Neuron (in vitro differentiated cells): ENCODE data around the gene RAB1A.

Experiments
- H2AFZ ChIP-seq: one replicate; pipeline ENCODE4 v1.6.1; 2013; ENCODE audit warnings: low read depth, mild to moderate bottlenecking, inconsistent platforms, low read length, moderate library complexity
- H3K27me3 ChIP-seq: one replicate; pipeline ENCODE4 v1.6.1; 2013; ENCODE audit warnings: low read length; ENCODE audit not compliant: insufficient read depth
- H3K36me3 ChIP-seq: one replicate; pipeline ENCODE4 v1.6.1; 2013; ENCODE audit warnings: low read length; ENCODE audit not compliant: insufficient read depth
- H3K4me1 ChIP-seq: one replicate; pipeline ENCODE4 v1.6.1; 2013; ENCODE audit warnings: low read length; ENCODE audit not compliant: insufficient read depth
- H3K4me3 ChIP-seq: 2 replicates; pipeline ENCODE4 v1.5.1; 2013; ENCODE audit warnings: mild to moderate bottlenecking, low read length, moderate library complexity
- H3K9me3 ChIP-seq: one replicate; pipeline ENCODE4 v1.6.1; 2013; ENCODE audit warnings: low read length

The RAB1A gene

GRCh38 chr2:65043001-65043400, 86.9 kb downstream of the RAB1A start:
- Histone ChIP-seq H3K36me3 (no peaks in the 10 kb centered on the region), H3K27me3 (no peaks in the 10 kb centered on the region), H2AFZ (no peak overlapping the region), H3K4me1 (peaks cover 8% of the 10 kb centered on the region), H3K4me3 (no peak overlapping the region), H3K9me3 (peaks cover 5% of the 10 kb centered on the region)

DNA sequence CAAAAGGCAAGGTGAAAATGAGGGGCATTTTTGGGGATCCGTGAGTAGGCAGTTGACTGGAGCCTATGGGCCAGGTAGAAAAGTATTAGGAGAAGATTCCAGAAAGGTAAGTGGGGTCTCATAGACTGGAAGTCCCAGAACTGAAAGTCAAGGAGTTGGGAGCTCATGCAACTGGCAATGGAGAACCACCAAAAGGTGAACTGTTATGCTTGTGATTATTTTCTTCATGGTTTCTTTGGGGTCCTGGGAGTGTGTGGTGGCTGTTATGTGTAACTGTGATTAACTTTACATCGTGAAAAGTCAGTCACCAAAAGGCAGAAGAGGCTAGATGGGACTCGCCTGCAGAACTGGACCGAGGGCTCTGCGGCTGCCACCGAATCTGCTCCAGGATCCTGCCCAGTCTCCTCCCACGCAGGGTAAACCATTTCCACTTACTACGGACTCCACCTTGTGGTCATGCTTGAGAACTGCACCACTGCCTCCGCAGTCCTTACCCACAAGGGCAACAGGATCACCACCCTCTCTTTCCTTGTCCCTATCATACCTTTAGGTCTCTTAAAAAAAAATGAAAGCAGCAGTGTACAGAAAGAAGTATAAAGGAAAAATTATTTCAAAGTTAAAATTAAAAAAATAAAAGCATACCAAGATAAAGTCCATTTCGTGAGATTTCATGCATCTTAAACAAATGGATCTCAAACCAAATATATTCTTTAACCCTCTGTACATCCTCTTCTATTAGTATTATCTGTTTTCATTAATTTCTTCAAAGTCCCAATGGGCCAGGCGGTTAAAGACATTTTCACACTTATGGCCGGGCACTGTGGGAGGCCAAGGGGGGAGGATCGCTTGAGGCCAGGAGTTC, 89.3 kb downstream of the RAB1A start:
- Histone ChIP-seq H3K4me1 (peaks cover 4% of the 10 kb centered on the region), H3K9me3 (peaks cover 2% of the 10 kb centered on the region), H2AFZ (no peak overlapping the region), H3K27me3 (no peaks in the 10 kb centered on the region), H3K4me3 (no peak overlapping the region), H3K36me3 (no peaks in the 10 kb centered on the region)

- Histone ChIP-seq H3K36me3 (no peaks in the 10 kb centered on the region), H3K27me3 (no peaks in the 10 kb centered on the region), H3K9me3 (no peaks in the 10 kb centered on the region), H3K4me1 (no peaks in the 10 kb centered on the region), H2AFZ (no peak overlapping the region), H3K4me3 (no peak overlapping the region)
Observed at GRCh38 chr2:65039640-65040039, 90.3 kb downstream of the RAB1A start.

- peaks cover 2% of the 10 kb centered on the region for H3K4me1 ChIP-seq
- no peaks in the 10 kb centered on the region for H3K27me3 ChIP-seq
Observed at GRCh38 chr2:65037178-65037577, 92.7 kb downstream of the RAB1A start.

More at GRCh38 chr2:65037178-65037577, 92.7 kb downstream of the RAB1A start:
- Histone ChIP-seq H3K36me3 (no peaks in the 10 kb centered on the region), H3K4me3 (no peak overlapping the region), H2AFZ (no peak overlapping the region), H3K9me3 (no peaks in the 10 kb centered on the region)
